Common myeloid progenitor, CD34-positive (primary cell): ENCODE data around the gene CEP89.
"Not testable (repeated sequence)": the region's sequence is repeated elsewhere in the genome, so short reads cannot be mapped to it uniquely, and the experiment has no call there.

Experiments
- CTCF ChIA-PET: fragments of 350-600 bp; sonication (Branson Sonifier 250); formaldehyde crosslinking; loops from one replicate; lab custom pipeline; 2021; ENCODE audit warnings: antibody characterized with exemption; lab: Charles Lee
- POLR2A ChIA-PET: fragments of 350-600 bp; sonication (Branson Sonifier 250); formaldehyde crosslinking; loops from one replicate; lab custom pipeline; 2021; ENCODE audit warnings: antibody characterized with exemption; lab: Charles Lee
- DNase-seq, 3 donors: peaks; one replicate each; pipeline versions ENCODE4 v3.0.0 to v3.0.0-alpha.2; 2013
- H3K27ac ChIP-seq, 2 experiments: 1 replicate in 1 of 2; 2 replicates in 1 of 2; pipeline ENCODE4 v1.7.0; 2013; ENCODE audit warnings: inconsistent platforms in 2 of 2, low read length in 2 of 2, mild to moderate bottlenecking in 2 of 2, low read depth in 1 of 2, moderate library complexity in 1 of 2; ENCODE audit not compliant: severe bottlenecking in 2 of 2, insufficient read depth in 1 of 2, poor library complexity in 1 of 2
- H3K27me3 ChIP-seq, 5 experiments: replicated peaks in 2 of 5; 1 replicate in 3 of 5; 2 replicates in 2 of 5; pipeline versions ENCODE4 v1.6.1 to v1.7.0; 2013; ENCODE audit warnings: low read length in 4 of 5, mild to moderate bottlenecking in 2 of 5, moderate library complexity in 2 of 5, inconsistent platforms in 1 of 5; ENCODE audit not compliant: insufficient read depth in 5 of 5, control insufficient read depth in 4 of 5
- H3K36me3 ChIP-seq, 4 experiments: 1 replicate in 2 of 4; 2 replicates in 2 of 4; pipeline versions ENCODE4 v1.6.1 to v1.7.0; 2013; ENCODE audit warnings: low read length in 3 of 4, control low read depth in 1 of 4, mild to moderate bottlenecking in 1 of 4; ENCODE audit not compliant: control insufficient read depth in 4 of 4, insufficient read depth in 4 of 4
- H3K4me1 ChIP-seq, 4 experiments: 1 replicate in 3 of 4; 2 replicates in 1 of 4; pipeline versions ENCODE4 v1.6.1 to v1.7.1; 2013; ENCODE audit warnings: low read length in 3 of 4, mild to moderate bottlenecking in 3 of 4, control low read depth in 1 of 4, inconsistent platforms in 1 of 4, moderate library complexity in 1 of 4; ENCODE audit not compliant: control insufficient read depth in 4 of 4, insufficient read depth in 4 of 4; ENCODE audit errors: control extremely low read depth in 1 of 4
- H3K4me3 ChIP-seq, 7 experiments: 1 replicate in 4 of 7; 2 replicates in 3 of 7; pipeline versions ENCODE4 v1.5.1 to v1.7.0; 2013; ENCODE audit warnings: mild to moderate bottlenecking in 7 of 7, low read length in 6 of 7, moderate library complexity in 6 of 7, inconsistent platforms in 2 of 7, low read depth in 2 of 7, control low read depth in 1 of 7; ENCODE audit not compliant: insufficient read depth in 4 of 7, control insufficient read depth in 1 of 7; ENCODE audit errors: extremely low read depth in 1 of 7
- H3K9me3 ChIP-seq, 5 experiments: 1 replicate in 4 of 5; 2 replicates in 1 of 5; pipeline versions ENCODE4 v1.6.1 to v1.7.1; 2013; ENCODE audit warnings: low read length in 4 of 5, mild to moderate bottlenecking in 2 of 5, inconsistent platforms in 1 of 5, low read depth in 1 of 5, moderate library complexity in 1 of 5; ENCODE audit not compliant: control insufficient read depth in 4 of 5, insufficient read depth in 2 of 5; ENCODE audit errors: control extremely low read depth in 1 of 5
- WGBS: methylation state at CpG from one replicate; pipeline ENCODE4 v1.1.5; 2013; ENCODE audit not compliant: insufficient coverage; 5-methylcytosine and 5-hydroxymethylcytosine counted together

CEP89 gene

DNA sequence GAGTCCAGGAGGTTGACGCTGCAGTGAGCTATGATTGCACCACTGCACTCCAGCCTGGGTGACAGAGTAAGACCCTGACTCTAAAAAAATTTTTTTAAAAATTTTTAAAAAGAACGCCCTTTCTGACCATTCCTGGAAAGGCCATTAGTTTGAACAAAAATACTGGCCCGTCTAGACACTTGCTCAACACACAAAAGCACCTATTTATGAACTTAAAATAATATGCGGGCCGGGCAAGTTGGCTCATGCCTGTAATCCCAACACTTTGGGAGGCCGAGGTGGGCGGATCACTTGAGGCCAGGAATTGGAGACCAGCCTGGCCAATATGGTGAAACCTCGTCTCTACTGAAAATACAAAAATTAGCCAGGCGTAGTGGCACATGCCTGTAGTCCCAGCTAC lies 104.3 kb downstream of the CEP89 start:
- H3K4me1 ChIP-seq, H3K9me3 ChIP-seq, DNase-seq, CTCF ChIA-PET, H3K4me3 ChIP-seq, POLR2A ChIA-PET, H3K27ac ChIP-seq, H3K36me3 ChIP-seq, H3K27me3 ChIP-seq: not testable (repeated sequence)
- WGBS, result 100% methylated on average over 8 of the region's 9 CpGs

DNA sequence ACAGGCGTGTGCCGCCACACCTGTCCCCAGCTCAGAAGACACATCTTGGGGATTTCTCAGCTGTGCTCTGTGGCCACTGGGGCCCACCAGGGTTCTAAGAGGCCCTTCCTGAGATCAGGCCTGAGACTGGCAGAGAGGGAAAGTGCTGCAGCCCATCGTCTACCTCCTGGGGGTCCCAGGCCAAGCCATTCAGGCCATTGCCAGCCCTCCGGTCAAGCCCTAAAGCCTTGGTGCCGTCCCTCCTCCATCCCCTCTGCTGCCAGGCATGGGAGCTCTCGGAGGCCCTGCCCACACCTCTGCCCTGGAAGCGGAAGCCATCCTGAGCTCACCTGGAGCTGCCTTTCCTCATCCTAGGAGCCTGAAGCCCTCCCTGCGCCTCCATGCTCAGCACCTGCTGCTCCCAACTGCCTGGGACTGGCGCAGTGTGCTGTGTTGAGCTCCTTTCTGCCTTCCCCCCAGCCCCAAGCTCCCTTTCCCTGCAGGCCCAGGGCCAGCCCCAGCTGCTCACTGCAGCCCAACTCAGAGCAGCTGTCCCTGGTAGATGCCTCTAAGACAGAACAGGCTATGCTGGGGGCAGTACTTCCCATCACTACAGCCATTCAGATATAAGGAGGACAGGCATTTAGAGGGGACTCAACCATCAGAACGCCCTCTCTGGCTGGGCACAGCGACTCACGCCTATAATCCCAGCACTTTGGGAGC lies 105.0 kb downstream of the CEP89 start:
- Histone ChIP-seq H3K4me3 (no peak overlapping the region), H3K9me3 (no peaks in the 10 kb centered on the region), H3K27me3 (no peaks in the 10 kb centered on the region), H3K4me1 (no peaks in the 10 kb centered on the region), H3K36me3 (no peaks in the 10 kb centered on the region), H3K27ac (no peak overlapping the region)
- ChIA-PET POLR2A (no interaction called here), CTCF (no interaction called here)
- no peak for DNase-seq
- 95% methylated on average over 12 of the region's 12 CpGs for WGBS

DNA sequence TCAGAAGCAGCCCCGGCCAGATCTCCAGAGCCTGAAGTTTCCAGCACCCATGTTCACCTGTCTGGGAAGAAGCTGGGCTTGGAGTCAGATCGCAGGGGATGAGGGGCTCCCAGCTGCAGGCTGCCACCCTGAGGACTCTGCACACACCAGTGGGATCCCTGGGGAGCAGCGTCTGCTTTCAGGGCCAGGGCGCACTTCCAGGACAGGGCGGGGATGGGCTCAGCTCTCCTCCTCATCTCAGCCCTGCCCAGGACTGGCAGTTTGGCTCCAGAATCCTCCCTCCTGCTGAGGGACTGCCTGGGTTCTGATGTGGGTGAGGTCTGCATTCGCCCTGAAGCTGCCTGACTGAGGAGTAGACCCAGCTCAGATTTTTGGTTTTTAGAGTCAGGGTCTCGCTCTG lies 105.7 kb downstream of the CEP89 start:
- no peak for DNase-seq
- ChIA-PET CTCF (no interaction called here), POLR2A (no interaction called here)
- no peaks in the 10 kb centered on the region for H3K36me3 ChIP-seq
- H3K27me3 ChIP-seq, result no peaks in the 10 kb centered on the region
- 96% methylated on average over 4 of the region's 7 CpGs for WGBS
- H3K4me1 ChIP-seq, result no peaks in the 10 kb centered on the region
- no peak overlapping the region for H3K27ac ChIP-seq
- H3K4me3 ChIP-seq, result no peak overlapping the region
- H3K9me3 ChIP-seq, result no peaks in the 10 kb centered on the region

DNA sequence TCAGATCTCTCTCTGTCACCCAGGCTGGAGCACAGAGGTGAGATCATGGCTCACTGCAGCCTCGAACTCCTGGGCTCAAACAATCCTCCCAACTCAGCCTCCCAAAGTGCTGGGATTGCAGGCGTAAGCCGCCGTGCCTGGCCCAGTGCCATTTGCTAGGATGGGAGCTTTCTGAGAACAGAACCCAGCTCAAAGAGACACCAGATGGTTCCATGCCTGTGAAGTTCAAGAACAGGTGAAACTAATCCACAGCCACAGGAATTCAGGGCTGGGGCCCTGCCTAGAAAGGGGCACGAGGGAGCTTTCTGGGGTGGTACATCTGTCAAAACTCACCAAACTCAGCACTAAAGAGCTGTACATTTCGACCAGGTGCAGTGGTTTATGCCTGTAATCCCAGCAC lies 106.4 kb downstream of the CEP89 start:
- no peaks in the 10 kb centered on the region for H3K36me3 ChIP-seq
- H3K27ac ChIP-seq, result no peak overlapping the region
- ChIA-PET POLR2A (no interaction called here), CTCF (no interaction called here)
- no peaks in the 10 kb centered on the region for H3K27me3 ChIP-seq
- H3K4me3 ChIP-seq, result no peak overlapping the region
- H3K4me1 ChIP-seq, result no peaks in the 10 kb centered on the region
- no peaks in the 10 kb centered on the region for H3K9me3 ChIP-seq
- DNase-seq, result no peak
- WGBS, result 97% methylated on average over 5 of the region's 6 CpGs

DNA sequence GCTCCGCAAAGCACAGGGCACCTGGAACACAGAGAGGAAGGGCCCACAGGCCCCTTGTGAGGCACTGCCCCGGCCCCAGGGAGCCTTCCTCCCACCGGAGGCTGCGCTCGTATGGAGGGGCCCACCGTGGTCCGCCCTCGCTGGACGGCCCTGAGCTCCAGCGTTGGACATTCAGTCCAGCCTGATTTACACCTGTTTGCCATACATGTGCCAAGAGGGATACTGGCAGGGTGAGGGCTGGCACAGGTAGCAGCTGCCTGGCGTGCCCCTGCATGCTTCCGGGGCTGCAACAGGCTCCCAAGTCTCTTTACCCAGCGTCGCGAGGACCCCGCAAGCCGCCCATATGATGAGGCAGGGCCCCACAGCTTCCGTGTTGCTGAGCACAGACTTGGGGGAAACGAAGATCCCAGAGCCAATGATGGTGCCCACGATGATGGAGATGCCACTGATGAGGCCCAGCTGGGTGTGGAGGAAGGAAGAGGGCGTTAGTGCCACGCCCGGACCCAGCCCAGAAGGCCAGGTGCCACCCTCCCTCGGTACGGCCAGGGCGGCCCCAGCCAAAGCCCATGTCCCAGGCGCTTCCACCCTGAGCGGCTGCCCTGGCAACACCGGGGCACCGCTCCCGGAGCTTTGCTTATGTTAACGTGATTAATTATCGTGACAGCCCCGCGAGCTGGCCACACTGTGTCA lies 107.3 kb downstream of the CEP89 start:
- WGBS, result 96% methylated on average over 33 of the region's 35 CpGs
- no peaks in the 10 kb centered on the region for H3K4me1 ChIP-seq
- DNase-seq, result no peak
- no peak overlapping the region for H3K4me3 ChIP-seq
- no peaks in the 10 kb centered on the region for H3K27me3 ChIP-seq
- no peaks in the 10 kb centered on the region for H3K9me3 ChIP-seq
- H3K36me3 ChIP-seq, result no peaks in the 10 kb centered on the region
- ChIA-PET CTCF (no interaction called here), POLR2A (no interaction called here)
- H3K27ac ChIP-seq, result no peak overlapping the region

DNA sequence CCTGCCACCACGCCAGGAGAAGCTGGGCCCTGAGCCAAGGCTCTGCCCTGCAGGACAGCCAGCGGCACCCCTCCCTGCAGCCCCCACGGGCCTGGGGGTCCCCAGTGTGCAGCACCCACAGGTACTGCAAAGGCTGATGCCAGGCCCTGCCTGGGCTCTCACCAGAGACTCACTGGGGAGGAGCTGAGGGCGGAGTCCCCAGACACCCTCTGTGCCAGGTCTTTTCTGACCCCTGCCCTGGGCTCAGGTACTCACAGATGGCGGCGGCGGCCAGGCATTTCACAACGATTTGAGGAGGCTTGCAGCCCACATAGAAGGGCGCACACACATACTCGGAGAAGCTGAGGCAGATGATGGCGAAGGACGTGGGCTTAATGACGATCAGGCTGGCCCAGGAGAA lies 107.9 kb downstream of the CEP89 start:
- H3K4me3 ChIP-seq, result no peak overlapping the region
- ChIA-PET POLR2A (no interaction called here), CTCF (no interaction called here)
- H3K9me3 ChIP-seq, result no peaks in the 10 kb centered on the region
- WGBS, result 97% methylated on average over 12 of the region's 13 CpGs
- no peaks in the 10 kb centered on the region for H3K27me3 ChIP-seq
- H3K27ac ChIP-seq, result no peak overlapping the region
- DNase-seq, result no peak
- no peaks in the 10 kb centered on the region for H3K36me3 ChIP-seq
- H3K4me1 ChIP-seq, result no peaks in the 10 kb centered on the region

DNA sequence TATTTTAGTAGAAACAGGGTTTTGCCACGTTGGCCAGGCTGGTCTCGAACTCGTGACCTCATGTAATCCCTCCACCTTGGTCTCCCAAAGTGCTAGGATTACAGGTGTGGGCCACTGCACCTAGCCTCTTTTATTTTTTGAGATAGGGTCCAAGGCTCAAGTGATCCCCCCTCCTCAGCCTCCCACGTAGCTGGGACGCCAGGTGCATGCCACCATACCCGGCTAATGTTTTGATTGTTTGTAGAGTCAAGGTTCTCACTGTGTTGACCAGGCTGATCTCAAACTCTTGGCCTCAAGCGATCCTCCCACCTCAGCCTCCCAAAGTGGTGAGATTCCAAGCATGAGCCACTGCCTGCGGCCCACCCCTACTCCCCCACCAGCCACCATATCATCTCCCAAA lies 108.5 kb downstream of the CEP89 start:
- no peak for DNase-seq
- Histone ChIP-seq H3K36me3 (no peaks in the 10 kb centered on the region), H3K4me3 (no peak overlapping the region), H3K4me1 (no peaks in the 10 kb centered on the region), H3K27me3 (no peaks in the 10 kb centered on the region), H3K9me3 (no peaks in the 10 kb centered on the region), H3K27ac (no peak overlapping the region)
- 100% methylated on average over 4 of the region's 8 CpGs for WGBS
- POLR2A ChIA-PET, result no interaction called here
- CTCF ChIA-PET, result no interaction called here
